ENCODE data around the gene FOXD3.
A peak's percentile ranks its signal among the peaks of the same experiment; 100 is the strongest.

Gene FOXD3

DNA sequence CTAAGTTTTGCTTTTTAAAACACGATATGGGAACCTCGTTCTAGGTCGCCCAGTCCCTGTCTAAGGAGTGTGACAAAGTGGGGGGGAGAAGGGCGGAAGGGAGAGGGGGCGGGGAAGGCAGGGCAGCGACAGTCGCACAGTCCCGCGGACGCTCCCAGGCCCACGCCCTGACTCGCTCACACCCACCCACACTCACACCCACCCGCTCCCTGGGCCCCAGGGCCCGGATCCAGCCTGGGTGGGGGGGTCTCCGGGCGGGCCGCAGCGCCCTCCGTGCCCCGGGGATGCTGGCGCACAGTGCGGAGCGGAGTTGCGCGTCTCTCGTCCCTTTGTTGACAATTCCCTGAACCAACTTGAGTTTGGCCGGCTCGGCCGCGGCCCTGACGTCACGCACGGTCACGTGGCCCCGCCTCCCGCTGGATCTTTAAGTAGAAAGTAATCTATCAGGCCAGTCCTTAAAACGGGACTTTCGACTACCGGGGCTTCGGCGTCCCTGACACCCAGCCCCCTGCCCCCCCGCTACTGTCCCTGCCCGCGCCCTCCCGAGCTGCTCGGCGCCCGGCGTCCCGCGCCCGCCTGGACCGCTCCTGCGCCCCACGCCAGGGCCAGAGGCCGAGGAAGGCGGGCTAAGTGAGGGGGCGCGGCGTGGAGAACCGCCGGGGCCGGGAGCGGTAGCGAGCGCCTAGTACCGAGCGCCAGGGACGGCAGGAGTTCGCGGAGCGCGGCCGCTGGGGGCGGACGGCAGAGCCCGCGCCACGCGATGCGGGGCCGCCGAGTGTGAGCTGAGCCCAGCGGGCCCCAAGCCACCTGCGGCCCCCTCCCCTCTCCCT is at the start of gene FOXD3:
FOXD3 (plus strand) TSS at position 454 of the 830 bp plus-strand sequence. CDS start 492 bp downstream, outside the sequence.
- peak; percentile 47 for DNase-seq

DNA sequence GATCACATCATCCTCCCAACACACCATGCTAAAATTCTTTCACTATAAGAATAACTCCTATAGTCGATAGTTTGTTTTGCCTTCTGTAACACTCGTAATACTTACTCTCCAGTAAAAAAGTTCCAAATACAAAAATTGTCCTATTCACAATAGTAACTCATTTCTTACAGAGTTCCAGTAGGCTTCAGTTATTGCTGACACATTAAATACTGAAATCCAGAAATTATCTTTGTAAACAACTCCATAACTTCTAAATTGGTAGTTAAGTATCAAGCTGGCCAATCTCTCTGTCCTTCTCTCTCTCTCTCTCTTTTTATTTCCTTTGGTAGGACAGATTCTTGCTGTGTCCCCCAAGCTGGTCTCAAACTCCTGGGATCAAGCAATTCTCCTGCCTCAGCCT is 49.6 kb upstream of the FOXD3 start:
- no peak for DNase-seq

DNA sequence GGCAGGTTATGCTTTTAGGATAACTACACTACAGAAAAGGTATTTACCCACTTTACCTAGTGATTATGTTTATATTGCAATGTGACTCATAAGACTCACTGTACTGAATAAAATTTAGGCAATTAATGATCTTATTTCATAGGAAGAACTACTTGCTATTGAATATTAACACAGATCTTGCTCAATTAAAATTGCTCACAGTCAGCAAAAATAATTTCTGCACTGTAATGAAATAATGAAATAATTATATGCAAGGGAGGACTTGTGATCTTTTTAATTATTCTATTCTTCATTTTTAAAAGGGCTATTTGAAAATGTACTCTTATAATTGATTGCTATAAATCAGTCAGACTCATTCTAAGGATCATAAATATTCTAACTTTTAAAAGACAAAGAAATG is 48.0 kb upstream of the FOXD3 start:
- no peak for DNase-seq

DNA sequence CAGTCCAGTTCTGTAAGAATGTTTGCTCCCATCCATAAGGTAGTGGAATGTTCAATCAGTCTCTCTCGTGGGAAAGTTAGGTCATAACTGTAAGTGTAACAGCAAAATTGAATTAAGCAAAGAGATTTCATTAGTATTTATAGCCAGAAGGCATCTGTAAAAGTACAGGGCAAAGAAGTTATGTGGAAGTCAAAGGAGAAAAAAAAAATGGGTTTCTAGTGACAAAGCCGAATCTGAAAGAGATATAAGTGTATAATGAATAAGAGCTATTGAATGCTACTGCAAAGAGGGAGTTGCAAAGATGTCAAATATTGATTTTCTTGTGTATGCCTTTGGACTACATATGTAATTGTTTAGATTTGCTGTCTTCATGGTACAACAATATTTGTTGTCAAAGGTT is 47.4 kb upstream of the FOXD3 start:
- DNase-seq, result no peak

DNA sequence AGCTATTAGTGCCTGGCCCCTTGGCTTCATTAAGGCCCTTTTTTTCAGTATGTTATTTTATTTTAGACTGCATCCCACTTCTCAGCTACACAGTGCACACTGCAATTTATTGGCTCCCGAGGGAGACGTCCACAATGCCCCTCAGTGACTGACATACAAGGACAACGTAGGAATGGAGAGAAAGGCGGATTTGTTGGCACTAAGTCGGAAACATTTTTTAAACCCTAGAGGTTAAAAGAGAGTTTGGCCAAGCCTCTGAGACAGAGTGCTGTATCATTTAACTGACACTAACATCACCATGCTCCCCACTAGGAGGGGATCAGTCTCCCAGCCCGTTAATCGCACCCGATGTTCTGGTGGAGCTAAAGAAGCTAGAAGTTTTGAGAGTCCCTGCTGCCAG is 45.7 kb upstream of the FOXD3 start:
- DNase-seq, result no peak

DNA sequence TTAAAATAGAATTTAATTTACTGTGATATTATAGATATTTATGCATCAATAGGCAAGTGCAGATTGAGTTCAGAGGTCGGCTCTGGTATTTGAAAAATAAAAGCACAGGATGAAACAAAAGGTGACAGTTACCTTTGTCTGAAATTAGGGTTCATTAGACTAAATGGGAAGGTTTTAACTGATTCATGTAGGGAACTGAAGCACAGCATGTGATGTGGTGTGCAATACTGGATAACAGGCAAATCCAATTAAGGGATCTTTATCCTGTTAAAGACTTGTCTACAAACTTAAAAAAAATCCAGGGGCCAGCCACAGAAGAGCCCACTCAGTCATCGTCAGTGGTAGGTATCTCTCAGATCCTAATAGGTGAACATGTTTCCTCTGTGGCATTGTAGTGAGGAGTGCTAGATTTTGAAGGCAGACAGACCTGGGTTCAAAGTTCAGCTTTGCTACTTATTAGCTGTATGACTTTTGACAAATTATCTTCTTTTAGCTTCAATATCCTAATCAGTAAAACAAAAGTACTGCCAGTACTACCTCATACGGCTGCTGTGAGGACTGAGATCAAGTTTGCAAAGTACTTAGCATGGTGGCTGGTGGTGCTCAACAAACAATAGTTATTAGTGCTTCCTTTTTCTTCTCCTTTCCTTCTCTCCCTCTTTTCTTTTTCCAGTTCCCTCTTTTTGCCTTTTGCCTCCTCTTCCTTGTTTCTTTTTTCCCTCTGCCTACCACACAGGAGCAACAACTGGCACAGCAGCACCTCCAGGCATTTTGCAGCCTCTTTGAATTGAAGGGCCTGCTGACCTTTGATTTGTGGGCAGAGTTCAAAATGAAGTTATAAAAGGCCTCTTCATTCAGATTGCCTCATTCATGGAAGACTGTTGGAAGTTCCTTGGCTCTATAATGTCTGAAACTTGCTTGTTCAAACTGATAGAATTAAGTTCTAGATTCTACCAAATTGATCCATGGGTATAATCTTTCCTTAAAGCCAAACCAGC is 44.9 kb upstream of the FOXD3 start:
- no peak for DNase-seq

DNA sequence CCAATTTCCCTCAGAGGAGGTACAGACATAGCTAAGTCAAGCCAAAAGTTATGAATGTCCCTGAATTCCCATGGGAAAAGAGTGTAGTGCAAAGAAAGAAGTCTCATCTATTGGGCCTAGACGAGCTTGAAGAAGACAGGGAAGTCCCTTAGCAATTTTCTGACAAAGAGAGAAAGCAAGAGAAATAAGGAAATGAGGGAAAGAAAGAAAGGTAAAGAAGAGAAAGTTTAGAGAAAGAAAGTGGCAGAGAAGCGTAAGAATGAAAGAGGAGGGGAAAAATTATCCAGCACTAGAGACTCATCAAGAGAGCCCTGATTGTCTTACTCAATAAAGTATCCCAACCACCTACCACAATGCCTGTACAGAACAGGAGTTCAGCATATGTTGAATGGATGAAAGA is 40.6 kb upstream of the FOXD3 start:
- no peak for DNase-seq

DNA sequence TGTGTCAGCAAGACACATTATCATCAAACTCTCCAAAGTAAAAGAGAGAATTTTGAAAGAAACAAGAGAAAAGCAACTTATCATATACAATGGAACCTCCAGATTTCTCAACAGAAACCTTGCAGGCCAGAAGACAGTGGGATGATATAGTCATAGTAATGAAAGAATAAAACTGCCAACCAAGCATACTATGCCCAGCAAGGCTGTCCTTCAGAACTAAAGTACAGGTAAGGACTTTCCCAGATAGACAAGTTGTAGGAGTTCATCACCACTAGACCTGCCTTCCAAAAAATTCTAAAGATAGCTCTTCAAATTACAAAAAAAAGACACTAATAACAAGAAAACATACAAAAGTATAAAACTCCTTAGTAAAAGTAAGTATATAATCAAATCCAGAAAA is 33.2 kb upstream of the FOXD3 start:
- DNase-seq, result no peak

DNA sequence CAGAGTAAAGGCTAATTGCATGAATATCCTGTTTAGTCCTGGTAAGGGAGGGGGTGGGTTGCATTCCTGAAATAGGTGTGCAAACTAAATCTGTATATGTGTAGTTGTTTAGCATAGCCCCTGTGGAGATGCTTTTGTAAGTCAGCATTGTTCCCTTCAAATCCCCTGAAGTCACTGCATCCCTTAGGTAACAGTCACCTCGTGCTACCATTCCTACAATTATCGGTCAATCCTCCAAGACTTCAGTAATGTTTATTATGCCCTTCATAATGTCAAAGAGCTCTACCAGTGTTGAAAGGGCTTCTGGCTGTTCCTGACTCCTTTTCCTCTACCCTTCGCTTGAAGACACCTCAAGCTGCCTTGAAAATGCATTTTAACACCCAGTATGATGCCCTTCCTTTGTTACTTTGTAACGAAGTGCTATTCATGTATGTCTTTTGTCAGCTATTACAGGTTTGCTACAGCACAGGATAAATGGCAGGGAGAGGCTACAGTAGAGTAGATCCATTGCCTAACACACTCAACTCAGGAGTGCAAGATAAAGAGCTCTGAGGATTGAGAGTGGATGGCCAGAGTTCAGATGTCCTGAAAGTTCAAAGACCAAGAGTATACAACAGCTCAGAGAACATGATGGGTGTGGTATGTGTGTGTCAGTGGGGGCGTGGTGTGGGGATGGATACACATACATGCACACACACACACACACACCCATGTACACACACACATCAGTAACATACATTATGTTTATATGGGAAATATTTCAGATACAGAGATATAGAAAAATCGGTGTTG is 27.4 kb upstream of the FOXD3 start:
- no peak for DNase-seq

DNA sequence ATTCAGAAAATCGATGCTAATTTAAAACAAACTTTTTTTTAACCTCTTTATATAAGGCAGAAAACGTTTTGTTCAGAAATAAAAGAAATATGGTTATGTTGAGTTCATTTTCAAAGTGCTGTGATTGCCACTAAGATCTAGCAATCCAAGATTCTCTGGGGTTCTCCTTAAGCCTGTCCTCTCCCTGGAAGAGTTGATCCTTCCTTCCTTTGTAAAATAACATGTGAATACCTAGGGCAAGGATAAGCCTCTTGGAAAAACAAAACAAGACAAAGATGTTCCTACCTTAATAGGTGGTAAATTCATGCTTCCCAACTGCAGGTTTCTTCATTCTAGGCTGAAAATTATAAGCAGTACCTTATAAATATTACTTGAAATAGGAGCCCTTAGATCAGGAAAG is 18.0 kb upstream of the FOXD3 start:
- DNase-seq, result no peak

DNA sequence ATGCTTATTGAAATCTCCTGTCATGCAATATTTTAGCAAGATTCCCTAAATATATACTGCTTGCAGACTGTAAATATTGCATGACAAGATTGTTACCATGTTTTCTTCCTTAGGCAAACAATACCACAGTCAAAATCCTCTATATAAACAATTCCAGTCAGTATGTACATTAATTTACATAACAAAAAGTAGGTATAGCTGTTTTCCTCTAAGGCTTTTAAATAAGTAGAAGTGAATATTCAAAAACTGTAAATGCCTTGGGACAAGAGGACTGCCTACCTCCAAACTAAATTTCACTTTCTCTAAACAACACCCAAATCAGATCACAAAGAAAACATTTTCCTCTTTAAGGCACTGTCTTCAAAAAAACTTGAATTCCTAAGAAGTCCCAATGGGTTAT is 17.3 kb upstream of the FOXD3 start:
- DNase-seq, result no peak

DNA sequence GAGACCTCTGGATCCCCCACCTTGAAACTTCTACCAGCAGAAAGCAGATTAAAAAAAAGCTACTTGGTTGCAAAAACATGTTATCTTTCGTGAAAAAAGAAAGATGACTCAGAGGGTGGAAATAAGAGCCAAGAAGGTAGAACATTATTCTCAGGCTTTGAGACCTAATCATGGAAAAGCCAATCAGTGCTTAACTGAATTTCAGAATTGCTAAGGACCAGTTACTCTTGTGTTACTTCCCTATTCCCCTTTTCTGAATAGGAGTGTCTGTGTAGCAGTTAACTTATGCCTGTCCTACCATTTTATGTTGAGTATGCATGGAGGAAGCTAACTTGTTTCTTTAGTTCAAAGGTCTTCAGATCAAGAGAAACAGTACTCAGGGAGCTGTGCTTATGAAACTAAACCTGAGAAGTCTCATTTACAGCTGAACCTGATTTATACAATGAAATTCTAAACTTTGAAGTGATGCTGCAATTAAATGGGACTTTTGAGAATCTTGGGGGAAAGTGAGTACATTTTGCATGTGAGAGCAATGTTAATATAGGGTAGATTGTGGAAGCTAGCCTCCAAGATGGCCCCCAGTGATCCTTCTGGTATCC is 15.1 kb upstream of the FOXD3 start:
- DNase-seq, result no peak

DNA sequence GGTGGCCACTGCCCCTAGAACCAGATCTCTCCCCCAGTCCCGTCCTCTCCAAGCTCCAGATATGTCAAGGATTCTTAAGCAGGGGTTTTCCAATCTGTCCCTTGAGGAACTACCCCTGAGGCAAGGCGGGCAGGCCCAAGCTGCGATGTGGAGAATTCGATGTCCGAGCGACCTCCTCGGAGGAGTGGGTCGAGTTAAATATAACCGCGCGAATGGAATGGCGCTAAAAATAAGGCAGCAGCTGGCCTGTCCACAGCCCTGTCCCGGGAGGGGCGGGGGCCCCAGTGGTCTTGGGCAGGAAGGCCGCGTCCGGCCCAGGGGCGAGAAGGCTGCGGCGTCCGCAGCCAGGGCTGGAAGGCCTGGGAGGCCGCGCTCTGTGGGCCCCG is 5.8 kb upstream of the FOXD3 start:
- DNase-seq, result no peak

DNA sequence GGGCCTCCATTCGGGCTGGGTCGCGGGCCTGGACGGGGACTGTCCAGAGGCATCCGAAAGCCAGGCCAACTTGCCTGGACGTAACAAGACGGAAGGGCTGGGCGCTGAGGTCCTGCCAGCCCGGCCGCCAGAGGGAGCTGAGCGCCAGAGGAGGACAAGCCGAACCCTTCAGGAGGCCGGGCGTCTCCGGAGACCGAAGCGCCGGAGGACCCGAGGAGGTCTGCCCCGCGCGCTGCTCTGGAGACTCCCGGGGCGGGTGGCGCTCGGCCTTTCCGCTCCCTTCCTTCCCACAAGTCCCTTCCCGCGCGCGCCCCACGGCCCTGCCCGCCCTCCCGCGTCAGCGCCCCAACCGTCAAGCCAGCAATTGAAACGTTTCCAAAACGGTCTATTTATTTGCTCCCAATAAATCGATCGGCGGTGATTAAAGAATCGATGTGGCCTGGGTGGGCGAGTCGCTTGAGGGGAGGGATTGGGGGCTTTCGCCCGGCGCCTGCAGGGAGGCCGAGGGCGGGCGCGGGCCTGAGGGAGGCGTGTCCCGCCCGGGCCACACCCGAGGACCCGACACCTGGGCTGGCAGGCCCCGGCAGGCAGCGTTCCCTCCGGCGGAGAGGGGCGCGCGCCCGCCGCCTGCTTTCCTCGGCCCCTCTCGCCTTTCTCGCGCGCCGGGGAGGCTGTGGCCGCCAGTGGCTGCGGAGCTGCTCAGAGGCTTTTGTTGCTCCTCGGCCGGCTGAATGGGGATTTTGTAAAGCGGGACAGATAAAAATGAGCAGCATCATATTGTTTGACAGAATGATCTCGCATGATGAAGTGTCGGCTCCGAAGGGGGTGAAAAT is 5.2 kb upstream of the FOXD3 start:
- DNase-seq, result peak; percentile 76

DNA sequence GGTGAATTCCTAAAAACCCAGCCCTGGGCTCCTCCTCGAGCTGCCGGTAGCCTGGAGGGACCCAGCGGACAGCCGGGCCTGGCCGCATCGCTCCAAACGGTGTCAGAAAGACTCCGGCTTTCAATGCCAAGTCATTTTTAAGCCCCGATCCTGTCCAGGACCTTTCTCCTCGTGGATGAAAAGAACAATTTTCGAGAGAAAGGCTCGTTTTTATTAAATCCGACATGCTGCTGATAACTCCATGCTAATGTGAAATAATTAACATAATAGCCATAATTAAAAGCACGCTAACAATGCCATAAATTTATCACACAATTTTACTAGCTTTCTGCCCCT is 4.6 kb upstream of the FOXD3 start:
- DNase-seq, result no peak

DNA sequence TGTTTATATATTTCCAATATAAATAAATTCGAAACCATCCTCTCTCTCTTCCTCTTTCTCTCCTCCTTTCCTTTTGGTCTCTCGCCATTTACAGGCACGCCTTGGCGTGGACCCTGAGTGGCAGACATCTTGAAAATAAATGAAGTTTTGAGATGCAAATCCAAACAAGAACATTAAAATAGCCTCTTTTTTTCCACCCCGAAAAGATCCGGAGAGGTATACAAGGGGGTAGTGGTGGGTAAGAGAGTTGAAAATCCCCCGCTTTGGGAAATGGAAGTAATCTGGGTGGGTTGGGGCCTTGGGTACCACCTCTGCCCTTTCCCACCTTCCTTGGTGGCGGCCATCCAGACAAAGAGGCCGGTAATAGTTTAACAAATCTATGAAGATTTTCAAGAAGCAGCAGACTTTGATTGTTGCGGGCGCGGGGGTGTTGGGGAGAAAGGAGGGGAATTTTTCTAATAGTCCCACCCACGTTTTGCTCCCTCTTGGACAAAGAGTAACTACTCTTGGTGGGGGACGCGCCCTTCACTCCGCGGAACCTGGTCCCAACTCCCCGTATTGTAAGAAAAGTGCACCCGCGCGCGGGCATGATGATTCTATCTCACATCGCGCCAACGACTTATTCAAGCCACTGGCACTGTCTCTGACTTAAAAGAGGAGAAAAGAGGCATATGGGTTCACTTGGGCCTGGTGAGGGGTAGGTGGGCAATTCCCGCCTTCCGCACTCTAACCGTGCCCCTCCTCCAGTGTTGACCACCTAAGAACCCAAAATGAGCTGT is 4.0 kb upstream of the FOXD3 start:
- DNase-seq, result no peak

DNA sequence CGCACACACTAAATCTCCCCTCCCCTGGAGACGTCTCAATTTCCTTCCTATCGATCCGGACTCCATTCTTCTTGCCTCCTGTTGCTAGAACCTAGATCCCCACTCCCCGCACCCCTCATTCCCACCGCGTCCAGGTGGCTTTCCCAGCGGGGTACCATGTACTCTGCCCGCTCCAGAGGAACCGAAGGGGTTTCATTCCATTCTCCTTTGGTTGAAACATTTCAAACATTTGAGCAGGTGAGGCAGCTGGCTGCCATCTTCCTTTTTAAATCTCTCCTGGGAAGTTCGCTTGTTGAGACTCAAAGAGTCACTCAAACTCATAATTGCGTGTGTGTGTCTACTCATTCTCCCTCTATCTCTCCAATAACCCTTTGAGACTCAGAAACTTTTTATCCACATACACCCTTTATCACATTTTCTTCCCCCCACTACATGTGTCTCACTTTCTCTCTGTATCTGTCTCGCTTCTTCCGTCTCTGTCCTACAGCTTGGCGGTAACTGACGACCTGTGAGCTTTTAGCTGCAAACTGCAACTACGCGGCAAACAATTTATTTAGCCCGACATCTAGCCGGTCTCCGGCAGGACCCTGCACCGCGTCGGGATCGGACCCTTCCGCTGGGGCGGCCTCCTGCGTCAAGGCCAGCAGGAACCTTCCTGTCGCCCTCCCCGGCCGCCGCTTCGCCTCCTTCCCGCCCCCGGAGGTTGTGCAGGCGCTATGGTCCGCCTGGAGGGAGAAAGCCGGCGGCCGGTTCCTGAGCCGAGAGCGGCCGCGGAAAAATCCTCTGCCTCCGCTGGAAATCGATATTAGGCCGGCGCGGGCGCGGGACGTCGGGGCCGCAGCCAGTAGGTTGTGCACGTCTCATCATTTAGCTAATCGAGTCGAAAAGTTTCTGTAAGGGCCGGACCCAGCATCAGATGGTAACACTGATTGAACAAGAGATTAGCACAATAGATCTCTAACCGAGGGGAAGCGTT is 3.0 kb upstream of the FOXD3 start:
- DNase-seq, result no peak

DNA sequence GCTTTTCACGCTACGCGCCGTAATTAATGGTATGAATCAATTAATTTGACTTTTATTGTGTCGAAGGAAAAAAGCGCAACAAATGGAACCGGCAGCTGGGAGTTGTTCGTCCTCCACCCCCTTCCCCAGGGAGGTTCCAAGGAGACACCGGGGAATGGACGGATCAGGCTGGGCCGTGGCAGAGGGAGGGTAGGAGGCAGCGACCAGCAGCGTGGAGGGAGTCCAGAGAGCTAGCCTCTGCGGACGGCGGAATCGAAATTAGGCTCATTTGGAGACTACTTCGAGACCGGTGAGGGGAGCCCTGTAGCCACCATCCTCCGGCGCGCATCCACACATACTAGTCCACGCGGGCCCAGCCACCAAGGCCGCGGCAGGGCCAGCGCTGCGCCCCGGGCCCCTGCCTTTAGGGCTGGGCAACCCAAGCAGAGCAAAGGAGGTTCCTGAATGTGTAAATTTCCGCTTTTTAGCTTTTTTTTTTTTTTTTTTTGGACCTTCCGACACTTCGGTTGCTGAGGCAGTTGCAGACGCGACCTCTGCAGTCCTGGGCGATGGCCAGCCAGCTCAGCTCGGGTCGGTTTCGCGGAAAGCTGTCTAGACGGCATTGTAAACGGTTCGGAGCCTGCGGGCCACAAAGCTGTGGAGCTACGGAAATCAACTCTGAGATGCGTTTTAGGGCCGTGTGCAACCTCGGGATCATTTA is 2.2 kb upstream of the FOXD3 start:
- DNase-seq, result no peak
